Stimulated activated CD8-positive, alpha-beta memory T cell treated with anti-CD3 and anti-CD28 coated beads, Interleukin-2, amount 100 ng/mL, for 1 hour (primary cell): Measurements from ENCODE around the gene IRX1.

Experiments used
- DNase-seq, 2 donors: peaks; one replicate each; pipeline ENCODE4 v3.0.0-alpha.2; 2020; ENCODE audit warnings: low read depth in 2 of 2

The IRX1 gene

DNA sequence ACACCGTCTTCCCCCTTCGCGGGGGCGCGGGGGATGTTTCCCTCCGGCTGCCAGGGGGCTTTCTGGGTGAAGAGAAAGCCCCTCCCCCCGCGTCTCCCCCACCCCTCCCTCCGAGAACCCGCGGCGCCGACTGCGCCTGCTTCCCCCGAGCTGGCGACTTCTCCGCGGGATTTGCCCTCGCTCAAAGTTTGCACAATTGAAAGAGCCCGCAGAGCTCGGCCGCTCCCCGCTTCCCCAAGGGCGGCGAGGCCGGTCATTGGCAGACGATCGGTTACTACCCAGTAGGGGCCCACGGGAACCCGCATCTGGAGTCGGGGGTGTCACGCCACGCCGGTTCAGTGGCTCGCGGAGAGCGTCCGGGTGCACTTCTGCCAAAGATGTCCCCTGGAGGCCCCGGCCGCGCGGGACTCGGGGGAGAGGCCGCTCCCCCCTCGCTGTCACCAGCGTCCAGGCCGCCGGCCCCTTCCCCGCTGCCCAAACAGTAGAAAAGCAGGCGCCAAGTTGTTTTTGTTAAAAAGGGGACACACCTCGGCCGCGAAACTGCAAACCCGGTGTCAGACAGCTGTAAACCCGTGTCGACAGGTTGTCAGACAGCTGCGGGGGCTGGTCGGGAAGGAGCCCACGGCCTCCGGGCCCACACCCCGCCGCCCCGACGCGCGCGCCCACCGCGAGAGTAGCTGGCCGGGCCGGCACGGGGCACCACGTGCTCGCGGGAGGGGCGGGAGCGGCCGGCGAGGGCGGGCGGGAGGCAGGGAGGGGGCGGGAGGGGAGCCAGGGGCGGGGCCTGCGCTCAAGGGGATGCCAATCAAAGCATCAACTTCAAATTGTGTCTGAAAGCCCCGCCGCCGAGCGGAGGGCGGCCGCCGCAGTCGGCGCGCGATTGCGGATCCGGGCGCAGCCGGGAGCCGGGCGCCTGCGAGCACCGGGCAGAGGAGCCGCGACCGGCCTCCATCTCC lies at the start of gene IRX1:
IRX1 (plus strand) TSS at position 827 of the 956 bp plus-strand sequence. CDS start 274 bp downstream, outside the sequence.
- no peak for DNase-seq

DNA sequence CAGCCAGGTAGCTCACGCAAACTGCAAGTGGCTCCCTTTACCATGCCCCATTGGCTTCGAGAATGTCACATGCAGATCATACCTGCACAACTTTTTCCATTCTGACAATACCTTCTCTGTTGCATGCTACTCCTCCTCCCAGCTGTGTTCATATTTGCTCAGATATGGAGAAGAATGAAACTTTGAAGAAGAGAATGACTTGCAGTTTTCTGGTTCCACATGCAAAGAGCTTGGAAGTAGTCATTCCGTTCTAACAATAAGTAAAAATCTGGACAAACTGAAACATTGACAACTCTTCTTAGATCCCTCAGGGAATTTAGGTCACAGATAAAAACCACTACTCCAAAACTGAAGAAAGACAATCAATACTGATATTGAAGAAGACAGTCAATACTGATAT lies 49.6 kb upstream of the IRX1 start:
- no peak for DNase-seq

DNA sequence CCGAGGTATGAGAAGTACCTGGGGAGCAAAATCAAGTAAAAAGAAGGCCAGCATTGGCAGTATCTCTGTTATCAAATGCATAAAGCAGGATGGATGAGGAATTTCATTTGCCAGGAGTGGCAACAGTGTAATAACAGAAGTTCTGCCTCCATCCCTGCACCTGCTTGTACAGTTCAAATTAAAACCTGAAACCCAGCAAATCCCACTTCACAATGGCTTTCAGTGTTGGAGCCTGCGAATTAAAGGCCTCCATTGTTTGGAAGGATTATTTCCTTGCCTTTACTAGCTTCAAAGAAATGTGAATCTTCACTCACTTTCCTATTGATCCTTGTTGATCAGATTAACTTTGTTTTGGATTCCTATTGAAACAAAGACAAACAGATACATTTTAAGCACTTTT lies 31.5 kb upstream of the IRX1 start:
- DNase-seq, result no peak

DNA sequence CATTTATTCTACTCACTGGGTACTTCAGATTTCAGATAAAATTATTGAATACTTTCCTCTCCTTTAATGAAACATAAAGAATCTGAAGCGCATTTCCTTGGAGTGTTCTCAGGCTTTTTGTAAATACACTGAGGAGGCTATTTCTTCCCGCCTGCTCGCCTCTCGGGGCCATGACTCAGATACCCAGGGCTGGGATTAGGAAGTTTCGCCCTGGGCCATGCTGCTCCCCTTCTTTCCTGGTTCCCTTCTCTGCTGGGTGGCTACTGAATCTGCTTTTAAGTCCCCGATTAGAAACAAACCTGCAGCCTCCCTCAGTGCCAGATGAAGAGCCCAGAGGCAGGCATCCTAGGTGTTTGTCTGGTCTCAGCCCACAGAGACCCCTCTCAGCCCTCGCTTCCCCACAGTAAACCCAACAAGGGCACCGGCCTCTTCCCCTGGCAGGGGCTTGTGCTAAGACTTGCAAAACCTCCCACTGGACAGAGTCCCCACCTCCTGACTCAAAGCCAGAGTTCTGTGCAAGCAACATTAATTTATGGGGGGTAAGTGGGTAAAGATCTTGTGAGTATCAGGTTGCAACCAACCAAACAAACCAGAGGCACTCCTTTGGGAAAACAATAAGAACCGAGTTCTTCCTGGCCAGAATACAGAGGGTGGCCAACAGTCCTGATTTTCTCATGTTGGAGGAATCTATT lies 30.7 kb upstream of the IRX1 start:
- no peak for DNase-seq

DNA sequence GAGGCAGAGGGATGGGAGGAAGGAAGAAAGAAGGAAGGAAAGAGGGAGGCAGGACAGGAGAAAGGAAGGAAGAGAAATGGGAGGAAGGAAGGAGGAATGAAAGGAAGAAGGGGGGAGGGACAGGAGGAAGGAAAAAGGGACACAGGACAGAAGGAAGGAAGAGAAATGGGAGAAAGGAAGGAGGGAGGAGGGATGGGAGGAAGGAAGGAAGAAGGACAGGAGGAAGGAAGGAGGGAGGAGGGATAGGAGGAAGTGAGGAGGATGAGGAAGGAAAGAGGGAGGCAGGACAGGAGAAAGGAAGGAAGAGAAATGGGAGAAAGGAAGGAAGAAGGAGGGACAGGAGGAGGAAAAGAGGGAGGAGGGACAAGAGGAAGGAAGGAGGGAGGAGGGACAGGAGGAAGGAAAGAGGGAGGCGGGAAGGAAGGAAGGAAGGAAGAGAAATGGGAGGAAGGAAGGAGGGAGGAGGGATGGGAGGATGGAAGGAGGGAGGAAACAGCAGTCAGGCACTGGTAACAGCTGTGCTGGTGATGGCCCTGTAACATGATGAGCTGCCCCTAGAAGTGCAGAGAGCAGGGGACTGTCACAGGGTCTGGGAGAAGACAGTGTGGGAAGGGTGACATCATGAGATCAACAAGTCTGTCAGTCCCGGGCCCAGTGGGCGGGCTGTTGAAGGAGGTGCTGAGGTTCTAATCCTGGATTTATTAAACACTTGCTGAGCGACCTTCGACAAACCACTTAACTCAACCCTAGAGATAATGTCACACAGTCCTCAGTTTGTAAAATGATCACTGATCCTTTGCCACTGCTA lies 10.7 kb upstream of the IRX1 start:
- DNase-seq, result no peak

DNA sequence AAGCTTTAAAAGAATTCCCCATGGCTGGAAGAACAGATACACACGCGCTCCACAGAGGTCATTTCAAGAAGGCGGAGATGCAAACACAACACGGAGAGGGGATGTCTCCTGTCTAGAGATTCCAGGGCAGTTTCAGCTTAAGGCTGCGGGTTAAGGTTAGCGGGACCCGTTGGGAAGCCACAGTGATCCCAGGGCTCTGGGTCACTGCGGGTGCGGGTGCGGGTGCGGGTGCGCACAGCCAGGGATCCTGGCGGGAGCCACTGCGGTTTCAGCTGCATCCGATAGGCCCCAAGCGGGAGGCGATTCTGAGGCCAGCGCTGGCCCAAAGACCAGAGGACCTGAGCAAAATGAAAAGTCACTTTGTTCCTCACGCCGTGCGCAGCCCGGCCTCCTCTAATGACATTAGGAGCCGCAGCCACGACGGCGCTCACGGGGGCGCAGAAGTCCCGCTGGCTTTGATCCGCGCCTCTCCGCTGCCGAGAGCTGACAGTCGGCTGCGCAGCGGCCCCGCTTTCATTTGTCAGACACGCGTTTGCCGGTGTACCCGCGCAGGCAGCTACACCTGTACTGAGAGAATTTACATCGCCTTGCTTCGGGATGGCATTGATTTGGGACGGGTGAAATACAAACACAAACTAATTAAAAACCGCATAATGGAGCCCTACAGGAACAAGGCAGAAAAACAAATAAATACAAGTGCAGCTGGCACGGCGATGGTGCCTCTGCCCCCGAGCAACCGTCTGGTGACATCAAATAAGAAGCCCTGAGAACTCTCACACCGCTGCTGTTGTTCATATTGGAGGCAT lies 5.3 kb upstream of the IRX1 start:
- DNase-seq, result no peak

DNA sequence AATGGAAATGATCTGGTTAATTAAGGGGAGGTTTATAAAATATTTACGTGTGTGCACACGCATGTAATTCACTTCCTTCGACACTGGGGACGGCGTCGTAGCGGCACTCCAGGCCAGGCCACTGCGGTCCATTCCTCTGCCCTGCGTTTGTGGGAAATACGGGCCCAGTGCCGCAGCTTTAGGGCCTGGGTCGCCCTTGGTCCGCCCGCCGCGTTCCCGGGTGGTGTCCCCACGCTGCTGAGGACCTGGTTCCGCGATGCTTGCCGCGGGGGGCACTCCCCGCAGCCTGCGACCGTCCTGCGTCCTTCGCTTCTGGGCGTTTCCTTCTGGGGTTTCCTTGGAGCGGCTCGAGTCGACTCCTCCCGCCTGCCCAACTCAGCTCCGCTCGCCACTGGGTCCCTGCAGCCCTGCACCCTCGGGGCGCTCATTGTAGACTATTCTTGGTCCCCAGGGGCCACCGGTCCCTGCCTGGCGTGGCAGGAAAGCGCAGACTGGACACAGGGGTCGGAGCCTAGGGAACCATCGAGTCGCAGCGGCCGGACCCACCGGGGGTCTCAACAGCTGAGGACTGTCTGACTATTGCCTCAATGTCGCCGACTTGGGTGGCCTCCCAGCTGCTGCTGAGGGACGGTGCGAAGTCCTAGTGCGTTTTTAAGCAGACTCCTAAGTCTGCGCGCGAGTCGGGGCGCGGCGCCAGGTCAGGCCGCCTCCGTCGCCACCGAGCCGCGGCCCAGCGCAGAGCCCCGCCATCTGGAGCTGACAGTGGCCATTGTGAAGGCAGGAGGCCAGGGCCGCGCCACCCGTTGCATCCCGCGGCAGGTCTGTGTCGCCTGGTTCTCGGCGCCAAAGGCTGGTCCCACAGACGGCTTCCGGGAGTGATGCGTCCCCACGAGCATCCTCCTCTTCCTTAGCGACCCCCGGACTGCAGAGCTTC lies 4.4 kb upstream of the IRX1 start:
- DNase-seq, result no peak

DNA sequence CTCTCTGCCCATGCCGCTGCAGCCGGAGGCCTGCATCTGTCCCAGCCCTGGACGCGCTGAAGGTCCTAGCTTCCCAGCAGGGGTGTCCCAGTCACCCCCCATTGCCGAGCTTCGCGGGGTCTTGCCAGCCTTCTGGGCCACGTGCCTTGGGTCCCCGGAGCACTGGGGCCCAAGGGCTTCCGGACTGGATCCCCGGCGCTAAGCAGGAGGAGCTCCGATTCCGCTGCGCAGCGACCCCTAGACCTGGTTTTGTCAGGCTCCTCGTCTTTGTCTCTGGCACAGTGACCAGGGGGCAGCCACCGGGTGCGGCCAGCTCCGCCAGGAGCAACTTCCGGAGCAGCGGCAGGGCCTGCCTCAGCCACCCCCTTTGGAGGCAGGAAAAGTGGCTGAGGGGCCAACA lies 3.3 kb upstream of the IRX1 start:
- DNase-seq, result no peak

DNA sequence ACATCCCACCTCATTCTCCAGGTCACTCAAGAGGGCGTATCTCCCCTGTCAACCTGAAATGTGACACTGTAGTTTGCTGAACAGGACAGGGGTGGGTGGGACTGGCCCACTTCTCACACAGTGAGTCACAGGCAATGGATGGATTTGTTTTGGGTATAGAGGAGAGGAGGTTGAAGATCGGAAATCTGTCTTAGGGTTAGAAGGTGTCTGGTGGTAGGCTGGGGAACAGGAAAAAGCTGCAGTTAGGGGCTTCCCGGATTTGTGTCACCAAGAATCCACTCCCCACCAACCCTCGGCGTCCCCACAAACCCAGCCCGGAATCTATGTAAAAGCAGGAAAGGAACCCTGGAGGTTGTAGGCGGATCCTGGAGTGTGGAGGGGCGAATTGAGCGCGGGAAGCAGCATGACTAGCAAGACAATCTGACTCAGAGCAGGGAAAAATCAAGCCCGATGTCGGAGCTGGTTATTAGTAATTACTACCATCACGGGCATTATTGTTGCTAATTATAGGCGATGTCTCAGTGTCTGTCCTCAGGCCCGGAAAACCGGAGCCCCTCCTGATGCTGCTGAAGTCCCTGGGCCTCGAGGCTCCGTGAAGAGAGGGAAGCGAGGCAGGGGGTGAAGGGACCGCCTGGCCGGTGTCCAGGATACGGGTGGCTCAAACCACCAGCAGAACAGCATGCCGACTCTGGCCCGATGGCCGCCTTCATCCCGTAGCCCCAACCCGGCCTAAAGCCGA lies 1.7 kb upstream of the IRX1 start:
- DNase-seq, result no peak

DNA sequence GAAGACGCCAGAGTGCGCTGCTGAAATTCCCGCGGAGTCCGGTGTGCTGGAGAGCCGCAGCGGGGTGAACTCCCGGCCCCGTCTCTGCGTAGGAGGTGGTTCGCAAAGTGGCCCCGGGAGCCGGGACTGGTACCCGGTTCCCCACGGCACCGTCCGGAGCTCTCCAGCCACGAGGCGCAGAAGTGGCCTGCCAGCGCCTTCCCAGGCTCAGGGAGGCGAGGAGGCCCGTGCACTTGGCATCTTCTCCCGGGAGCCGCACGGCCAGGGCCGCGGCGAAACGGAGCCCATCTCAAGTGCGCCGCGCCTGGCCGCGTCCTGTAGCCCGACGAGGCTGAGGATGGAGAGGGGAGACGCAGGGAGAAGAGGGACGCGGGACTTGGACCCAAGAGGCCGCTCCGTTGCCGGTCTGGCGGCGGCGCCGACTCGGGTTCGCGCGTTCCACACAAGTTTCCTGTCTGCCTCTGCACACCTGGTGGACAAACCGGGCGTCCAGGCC lies 1.1 kb upstream of the IRX1 start:
- DNase-seq, result no peak

DNA sequence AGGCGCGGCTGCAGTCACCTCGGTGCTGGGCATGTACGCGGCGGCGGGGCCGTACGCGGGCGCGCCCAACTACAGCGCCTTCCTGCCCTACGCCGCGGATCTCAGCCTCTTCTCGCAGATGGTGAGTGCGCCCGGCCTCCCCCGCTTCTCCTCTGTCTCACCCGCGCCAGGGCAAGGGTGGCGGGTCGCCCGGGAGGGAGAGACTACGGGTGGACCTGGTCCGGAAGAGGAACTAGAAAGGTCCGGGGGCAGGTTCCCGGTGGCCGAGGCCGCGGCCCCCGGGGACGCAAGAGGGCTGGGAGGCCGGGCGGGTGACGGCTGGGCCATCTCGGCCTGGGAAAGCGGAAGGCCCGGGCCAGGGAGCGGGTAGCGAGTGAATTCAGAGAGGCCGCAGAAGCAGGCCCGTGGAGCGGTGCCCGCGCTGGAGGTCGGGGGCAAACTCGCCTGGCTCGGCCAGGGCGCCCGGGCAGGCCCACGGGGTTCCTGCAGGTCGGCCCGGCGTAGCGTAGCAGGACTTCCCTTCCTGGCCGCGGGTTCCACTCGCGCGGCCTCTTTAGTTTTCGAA lies 711 bp downstream of the IRX1 start:
- no peak for DNase-seq

DNA sequence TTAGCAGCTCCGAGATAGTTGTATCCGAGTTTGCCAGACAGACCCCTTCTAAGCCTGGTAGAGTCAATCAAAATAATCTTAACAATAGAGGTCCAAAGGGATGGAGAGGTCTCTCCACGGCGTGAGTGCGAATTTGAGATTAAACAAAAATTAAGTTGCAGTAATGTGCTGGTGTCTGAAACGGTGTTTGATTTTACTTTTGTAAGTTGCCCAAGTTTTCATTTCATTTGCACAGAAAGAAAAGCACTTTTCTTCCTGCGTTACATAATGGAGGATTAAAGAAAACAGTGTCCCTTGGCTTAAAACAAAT lies 1.2 kb downstream of the IRX1 start:
- DNase-seq, result no peak

DNA sequence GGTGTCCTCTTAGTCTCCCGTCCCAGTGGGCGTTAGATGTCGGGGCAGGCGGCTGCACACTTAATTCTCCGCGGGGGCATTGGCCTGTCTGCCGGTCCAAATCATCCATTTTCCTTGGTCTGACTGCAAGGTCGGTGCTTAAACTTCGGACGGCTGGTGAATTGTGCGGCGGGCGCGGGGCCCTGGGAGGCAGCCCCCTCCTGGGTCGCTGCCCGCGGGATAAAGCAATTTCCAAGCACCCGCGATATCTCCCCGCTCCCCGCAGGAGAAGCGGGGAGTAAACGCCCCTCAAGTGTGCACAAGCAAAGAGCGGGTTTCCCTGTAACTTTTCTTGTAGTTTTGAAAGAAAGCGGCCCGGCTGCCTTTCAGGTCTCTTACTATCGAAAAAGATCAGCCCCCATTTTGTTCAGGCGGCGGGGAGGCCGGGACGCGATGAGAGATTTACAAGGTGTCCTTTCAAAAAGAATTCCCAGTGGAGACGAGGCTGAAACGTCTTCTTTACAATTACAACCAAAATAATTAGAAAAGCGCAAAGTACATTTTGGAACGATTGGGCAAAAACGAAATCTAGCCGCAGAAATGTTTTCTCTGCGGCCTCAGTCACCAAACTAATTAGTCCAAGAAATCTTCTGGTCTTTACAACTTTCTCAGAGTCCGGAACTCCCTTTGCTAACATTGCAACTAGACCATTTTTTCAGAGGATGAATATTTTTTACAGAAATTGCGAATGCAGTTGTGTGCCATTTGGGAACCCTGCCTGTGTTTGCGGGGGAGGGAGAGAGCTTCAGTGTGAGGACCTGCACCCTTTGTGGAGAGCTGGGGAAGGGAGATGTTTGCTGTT lies 1.8 kb downstream of the IRX1 start:
- DNase-seq, result no peak

DNA sequence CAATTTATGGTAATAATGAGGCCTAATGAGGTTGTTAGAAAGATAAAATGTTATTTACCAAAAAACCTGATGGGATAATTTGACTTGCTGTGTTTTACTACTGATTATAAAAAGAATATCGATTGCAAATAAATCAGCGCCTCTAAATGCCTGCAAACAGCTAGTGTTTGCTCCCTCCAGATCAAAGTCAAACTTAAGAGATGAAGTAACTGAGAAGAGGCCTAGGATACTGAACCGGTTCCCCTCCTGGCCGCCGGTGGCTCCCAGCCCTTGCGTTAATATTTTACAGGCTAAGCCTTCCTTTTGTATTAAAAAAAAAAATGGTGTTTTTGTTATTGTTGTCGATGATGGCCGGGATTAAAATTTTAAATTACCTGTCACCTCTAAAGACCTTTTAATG lies 2.6 kb downstream of the IRX1 start:
- no peak for DNase-seq

DNA sequence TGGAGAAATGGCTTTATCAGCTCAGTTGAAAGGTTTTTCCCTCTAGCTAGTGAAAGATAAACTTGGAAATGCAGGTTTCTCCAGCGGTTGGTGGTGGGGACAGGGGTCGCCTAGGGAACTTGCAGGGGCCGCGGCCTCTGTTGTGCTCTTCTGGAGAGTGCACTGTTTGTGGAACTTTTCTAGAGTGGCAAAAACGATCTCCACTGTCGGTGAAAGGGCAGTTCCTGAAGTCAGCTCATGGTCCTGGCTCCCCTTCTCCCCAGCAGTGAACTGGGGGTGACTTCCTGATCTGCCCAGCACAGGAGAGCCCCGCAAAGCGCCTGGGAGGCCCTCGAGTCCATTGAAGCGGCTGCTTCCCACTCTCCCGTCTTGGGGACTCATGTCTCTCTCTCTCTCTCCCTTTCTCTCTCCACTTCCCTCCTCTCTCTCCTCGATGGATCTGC lies 3.2 kb downstream of the IRX1 start:
- no peak for DNase-seq

DNA sequence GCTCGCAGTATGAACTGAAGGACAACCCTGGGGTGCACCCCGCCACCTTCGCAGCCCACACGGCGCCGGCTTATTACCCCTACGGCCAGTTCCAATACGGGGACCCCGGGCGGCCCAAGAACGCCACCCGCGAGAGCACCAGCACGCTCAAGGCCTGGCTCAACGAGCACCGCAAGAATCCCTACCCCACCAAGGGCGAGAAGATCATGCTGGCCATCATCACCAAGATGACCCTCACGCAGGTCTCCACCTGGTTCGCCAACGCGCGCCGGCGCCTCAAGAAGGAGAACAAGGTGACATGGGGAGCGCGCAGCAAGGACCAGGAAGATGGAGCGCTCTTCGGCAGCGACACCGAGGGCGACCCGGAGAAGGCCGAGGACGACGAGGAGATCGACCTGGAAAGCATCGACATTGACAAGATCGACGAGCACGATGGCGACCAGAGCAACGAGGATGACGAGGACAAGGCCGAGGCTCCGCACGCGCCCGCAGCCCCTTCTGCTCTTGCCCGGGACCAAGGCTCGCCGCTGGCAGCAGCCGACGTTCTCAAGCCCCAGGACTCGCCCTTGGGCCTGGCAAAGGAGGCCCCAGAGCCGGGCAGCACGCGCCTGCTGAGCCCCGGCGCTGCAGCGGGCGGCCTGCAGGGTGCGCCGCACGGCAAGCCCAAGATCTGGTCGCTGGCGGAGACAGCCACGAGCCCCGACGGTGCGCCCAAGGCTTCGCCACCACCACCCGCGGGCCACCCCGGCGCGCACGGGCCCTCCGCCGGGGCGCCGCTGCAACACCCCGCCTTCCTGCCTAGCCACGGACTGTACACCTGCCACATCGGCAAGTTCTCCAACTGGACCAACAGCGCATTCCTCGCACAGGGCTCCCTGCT lies 3.8 kb downstream of the IRX1 start:
- no peak for DNase-seq
